ENCODE results near the gene AP5Z1.

AP5Z1 gene

DNA sequence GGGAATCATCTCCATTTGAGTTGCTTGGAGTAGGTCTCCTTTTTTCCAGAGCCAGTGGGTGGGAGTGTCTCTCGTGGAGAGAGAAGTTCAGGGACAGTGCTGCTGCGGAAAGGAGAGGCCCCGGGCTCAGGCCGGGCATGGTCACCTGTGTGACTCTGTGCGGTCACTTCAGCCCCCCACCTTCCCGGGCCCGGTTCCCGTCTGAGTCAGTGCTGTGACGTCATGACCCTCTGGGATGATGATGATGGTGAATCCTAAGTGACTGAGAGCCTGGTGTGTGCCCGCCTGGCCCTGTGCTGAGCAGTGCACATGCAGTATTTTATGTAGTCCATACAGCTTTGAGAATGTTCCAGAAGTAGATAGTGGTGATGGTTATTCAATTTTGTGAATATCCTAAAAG, 32.6 kb upstream of the AP5Z1 start:
- no peak overlapping the region for H2AFZ ChIP-seq (ENCODE audit: low read length)
- H3K4me3 ChIP-seq (ENCODE audit: low read depth, low read length, poor library complexity, severe bottlenecking), result no peak overlapping the region
- no peak overlapping the region for H3K4me2 ChIP-seq (ENCODE audit: low read length)
- TF ChIP-seq, protein P1, sequence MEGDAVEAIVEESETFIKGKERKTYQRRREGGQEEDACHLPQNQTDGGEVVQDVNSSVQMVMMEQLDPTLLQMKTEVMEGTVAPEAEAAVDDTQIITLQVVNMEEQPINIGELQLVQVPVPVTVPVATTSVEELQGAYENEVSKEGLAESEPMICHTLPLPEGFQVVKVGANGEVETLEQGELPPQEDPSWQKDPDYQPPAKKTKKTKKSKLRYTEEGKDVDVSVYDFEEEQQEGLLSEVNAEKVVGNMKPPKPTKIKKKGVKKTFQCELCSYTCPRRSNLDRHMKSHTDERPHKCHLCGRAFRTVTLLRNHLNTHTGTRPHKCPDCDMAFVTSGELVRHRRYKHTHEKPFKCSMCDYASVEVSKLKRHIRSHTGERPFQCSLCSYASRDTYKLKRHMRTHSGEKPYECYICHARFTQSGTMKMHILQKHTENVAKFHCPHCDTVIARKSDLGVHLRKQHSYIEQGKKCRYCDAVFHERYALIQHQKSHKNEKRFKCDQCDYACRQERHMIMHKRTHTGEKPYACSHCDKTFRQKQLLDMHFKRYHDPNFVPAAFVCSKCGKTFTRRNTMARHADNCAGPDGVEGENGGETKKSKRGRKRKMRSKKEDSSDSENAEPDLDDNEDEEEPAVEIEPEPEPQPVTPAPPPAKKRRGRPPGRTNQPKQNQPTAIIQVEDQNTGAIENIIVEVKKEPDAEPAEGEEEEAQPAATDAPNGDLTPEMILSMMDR (IDR thresholded peaks at IDR 0.05; ENCODE audit: low read length), result no peak
- no peak for TF ChIP-seq EZH2 (IDR thresholded peaks at IDR 0.05; ENCODE audit: borderline replicate concordance, low read length)
- no peak overlapping the region for H3K27ac ChIP-seq (ENCODE audit: low read depth, low read length, poor library complexity, severe bottlenecking)
- H3K9me2 ChIP-seq (ENCODE audit: low read depth, low read length), result no peaks in the 10 kb centered on the region
- H3K9me3 ChIP-seq (ENCODE audit: low read length), result no peaks in the 10 kb centered on the region
- no peaks in the 10 kb centered on the region for H3K79me2 ChIP-seq (ENCODE audit: insufficient read depth, low read length)
- no peak overlapping the region for H3K9ac ChIP-seq (ENCODE audit: low read length)
- H3K27me3 ChIP-seq (ENCODE audit: insufficient read depth, low read length), result no peaks in the 10 kb centered on the region
- no peaks in the 10 kb centered on the region for H3F3A ChIP-seq (ENCODE audit: insufficient read depth, low read length)
- peaks cover 32% of the 10 kb centered on the region; the same call in 1 of the 2 replicates for H3K36me3 ChIP-seq (ENCODE audit: insufficient read depth, low read length)
- H4K20me1 ChIP-seq (ENCODE audit: insufficient read depth, low read length), result no peaks in the 10 kb centered on the region
- peaks cover 30% of the 10 kb centered on the region for H3K4me1 ChIP-seq (ENCODE audit: insufficient read depth, low read length, severe bottlenecking)

DNA sequence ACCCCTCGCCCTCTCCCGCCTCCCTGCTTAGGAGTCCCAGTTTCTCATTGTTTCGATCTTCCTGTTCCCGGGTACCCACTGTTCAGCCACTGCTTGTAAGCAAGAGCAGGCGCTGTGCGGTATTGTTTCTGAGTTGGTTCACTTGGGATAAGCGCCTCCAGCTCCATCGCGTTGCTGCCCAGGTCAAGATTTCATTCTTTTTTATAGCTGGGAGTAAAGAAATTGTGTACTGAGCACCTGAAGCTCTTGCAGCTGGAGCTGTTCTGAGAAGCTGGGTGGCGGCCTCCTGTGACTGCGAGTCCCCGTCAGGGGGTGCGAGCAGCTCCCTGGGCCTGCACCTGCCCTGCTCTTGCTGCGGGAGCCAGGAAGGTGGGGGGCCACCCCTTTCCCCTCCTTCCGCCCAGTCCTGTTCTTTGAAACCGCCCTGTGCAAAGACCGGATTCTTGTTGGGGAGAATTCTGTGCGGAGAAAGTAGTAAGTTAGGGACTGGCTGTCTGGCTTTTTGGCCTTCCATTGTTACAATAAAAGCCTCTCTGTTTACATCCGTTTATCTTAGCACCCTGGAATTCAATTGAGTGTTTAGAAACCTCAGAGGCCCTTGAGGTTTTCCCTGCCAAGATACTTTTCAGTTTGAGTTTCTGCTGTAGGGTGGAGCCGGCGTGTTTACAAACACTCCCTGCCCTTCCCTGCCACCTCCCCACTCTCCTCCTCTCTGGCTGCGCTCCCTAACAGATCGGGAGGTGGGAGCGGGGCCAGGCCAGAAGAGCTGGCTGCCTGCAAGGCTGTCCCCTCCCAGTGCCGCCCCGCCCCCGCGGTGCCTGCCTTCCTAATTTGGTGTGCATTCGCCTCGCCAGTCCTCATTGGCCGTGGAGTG, 30.8 kb upstream of the AP5Z1 start:
- peak overlapping the region; percentile 54 for H3K4me3 ChIP-seq (ENCODE audit: low read depth, low read length, poor library complexity, severe bottlenecking)
- no peaks in the 10 kb centered on the region for H3K27me3 ChIP-seq (ENCODE audit: insufficient read depth, low read length)

DNA sequence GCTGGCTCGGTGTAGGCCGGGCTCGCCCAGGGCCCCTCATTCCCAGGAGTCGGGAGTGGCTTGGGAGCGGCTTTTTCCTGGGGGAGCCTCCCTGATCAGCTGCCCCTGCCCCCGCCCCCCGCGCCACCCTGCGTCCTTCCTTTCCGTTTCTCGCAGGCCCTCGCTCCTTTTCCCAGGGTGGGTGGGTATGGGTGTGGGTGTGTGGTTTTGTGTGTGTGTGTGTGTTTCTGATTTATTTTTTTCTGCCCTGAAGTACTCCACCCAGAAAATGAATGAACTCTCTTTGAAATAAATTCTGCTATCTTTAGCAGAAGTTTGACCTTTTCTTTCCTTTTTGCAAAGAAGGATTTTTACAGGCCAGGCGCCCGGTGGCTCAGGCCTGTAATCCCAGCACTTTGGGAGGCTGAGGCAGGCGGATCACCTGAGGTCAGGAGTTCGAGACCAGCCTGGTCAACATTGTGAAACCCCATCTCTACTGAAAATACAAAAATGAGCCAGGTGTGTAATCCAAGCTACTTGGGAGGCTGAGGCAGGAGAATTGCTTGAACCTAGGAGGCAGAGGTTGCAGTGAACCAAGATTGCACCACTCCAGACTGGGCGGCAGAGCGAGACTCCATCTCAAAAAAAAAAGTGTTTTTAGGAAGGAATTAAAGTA, 30.0 kb upstream of the AP5Z1 start:
- Histone ChIP-seq H3K4me1 (ENCODE audit: insufficient read depth, low read length, severe bottlenecking) (peaks cover 34% of the 10 kb centered on the region), H3K79me2 (ENCODE audit: insufficient read depth, low read length) (no peaks in the 10 kb centered on the region), H3F3A (ENCODE audit: insufficient read depth, low read length) (no peaks in the 10 kb centered on the region), H3K9me3 (ENCODE audit: low read length) (no peaks in the 10 kb centered on the region), H3K9me2 (ENCODE audit: low read depth, low read length) (no peaks in the 10 kb centered on the region), H3K27me3 (ENCODE audit: insufficient read depth, low read length) (no peaks in the 10 kb centered on the region), H2AFZ (ENCODE audit: low read length) (no peak overlapping the region), H3K27ac (ENCODE audit: low read depth, low read length, poor library complexity, severe bottlenecking) (peak overlapping the region; percentile 85), H3K4me3 (ENCODE audit: low read depth, low read length, poor library complexity, severe bottlenecking) (peak overlapping the region; percentile 54), H3K4me2 (ENCODE audit: low read length) (peak overlapping the region; percentile 82), H3K9ac (ENCODE audit: low read length) (peak overlapping the region; percentile 68), H3K36me3 (ENCODE audit: insufficient read depth, low read length) (peaks cover 35% of the 10 kb centered on the region; the same call in 1 of the 2 replicates), H4K20me1 (ENCODE audit: insufficient read depth, low read length) (no peaks in the 10 kb centered on the region)
- TF ChIP-seq, protein P1 (IDR thresholded peaks at IDR 0.05; ENCODE audit: low read length), result no peak
- TF ChIP-seq EZH2 (IDR thresholded peaks at IDR 0.05; ENCODE audit: borderline replicate concordance, low read length), result no peak

More for the DNA sequence above, 30.8 kb upstream of the AP5Z1 start:
- no peaks in the 10 kb centered on the region for H4K20me1 ChIP-seq (ENCODE audit: insufficient read depth, low read length)
- peak overlapping the region; percentile 82 for H3K4me2 ChIP-seq (ENCODE audit: low read length)
- peak overlapping the region; percentile 85 for H3K27ac ChIP-seq (ENCODE audit: low read depth, low read length, poor library complexity, severe bottlenecking)
- H3K9ac ChIP-seq (ENCODE audit: low read length), result peak overlapping the region; percentile 50; the same call in 1 of the 2 replicates
- no peaks in the 10 kb centered on the region for H3K9me2 ChIP-seq (ENCODE audit: low read depth, low read length)
- no peaks in the 10 kb centered on the region for H3K9me3 ChIP-seq (ENCODE audit: low read length)
- peaks cover 34% of the 10 kb centered on the region for H3K4me1 ChIP-seq (ENCODE audit: insufficient read depth, low read length, severe bottlenecking)
- H3K36me3 ChIP-seq (ENCODE audit: insufficient read depth, low read length), result peaks cover 35% of the 10 kb centered on the region; the same call in 1 of the 2 replicates
- H2AFZ ChIP-seq (ENCODE audit: low read length), result no peak overlapping the region
- TF ChIP-seq, protein P1 (IDR thresholded peaks at IDR 0.05; ENCODE audit: low read length), result peak; percentile 5; the same call in 1 of the 2 replicates
- no peak for TF ChIP-seq EZH2 (IDR thresholded peaks at IDR 0.05; ENCODE audit: borderline replicate concordance, low read length)
- no peaks in the 10 kb centered on the region for H3K79me2 ChIP-seq (ENCODE audit: insufficient read depth, low read length)
- H3F3A ChIP-seq (ENCODE audit: insufficient read depth, low read length), result no peaks in the 10 kb centered on the region

Data from OCI-LY1 (cell line).